SU-DHL-6 (cell line): ENCODE results near the gene SHMT2.

ENCODE experiments used
- H2AFZ ChIP-seq: fragments of 200-600 bp; sonication (generic); 2 replicates; pipeline ENCODE4 v1.6.1; 2014; ENCODE audit warnings: low read depth, mild to moderate bottlenecking, moderate library complexity, mixed read lengths, antibody characterized with exemption, low read length; ENCODE audit not compliant: severe bottlenecking
- H3F3A ChIP-seq: fragments of 200-600 bp; shearing (Covaris generic); 2 replicates; pipeline ENCODE4 v1.6.0; 2016; ENCODE audit warnings: antibody characterized with exemption, mild to moderate bottlenecking; ENCODE audit not compliant: insufficient read depth
- H3K27ac ChIP-seq: fragments of 200-600 bp; sonication (generic); 2 replicates; pipeline ENCODE4 v1.5.1; 2016; ENCODE audit warnings: low read depth, mild to moderate bottlenecking, low read length, moderate library complexity, mixed read lengths
- H3K27me3 ChIP-seq: fragments of 200-600 bp; sonication (generic), shearing (Covaris generic); 2 replicates; pipeline ENCODE4 v1.6.0; 2014; ENCODE audit warnings: mild to moderate bottlenecking, low read length
- H3K36me3 ChIP-seq: fragments of 200-600 bp; sonication (generic); 2 replicates; pipeline ENCODE4 v1.6.1; 2014; ENCODE audit warnings: mild to moderate bottlenecking, low read length, mixed read lengths
- H3K4me2 ChIP-seq: fragments of 300-600, 200-600 bp; shearing (Covaris generic), sonication (generic); 2 replicates; pipeline ENCODE4 v1.6.0; 2014; ENCODE audit warnings: low read length, low read depth, mild to moderate bottlenecking; ENCODE audit not compliant: poor library complexity, severe bottlenecking
- H3K4me3 ChIP-seq: fragments of 200-600 bp; sonication (generic); 2 replicates; pipeline ENCODE4 v1.5.1; 2014; ENCODE audit warnings: antibody characterized with exemption, low read length, mild to moderate bottlenecking, mixed read lengths; ENCODE audit not compliant: insufficient read depth, poor library complexity, severe bottlenecking
- H3K79me2 ChIP-seq: fragments of 200-600 bp; sonication (generic); 2 replicates; pipeline ENCODE4 v1.6.1; 2014; ENCODE audit warnings: mild to moderate bottlenecking, low read length, moderate library complexity; ENCODE audit not compliant: insufficient read depth
- H3K9ac ChIP-seq: fragments of 200-600 bp; sonication (generic); 2 replicates; pipeline ENCODE4 v1.7.0; 2014; ENCODE audit warnings: mild to moderate bottlenecking, low read length
- H3K9me2 ChIP-seq: fragments of 200-600 bp; sonication (generic); replicated peaks from 2 replicates; pipeline ENCODE4 v1.6.1; 2014; ENCODE audit warnings: low read length; ENCODE audit not compliant: insufficient read depth
- H3K9me3 ChIP-seq: fragments of 200-600 bp; sonication (generic); 2 replicates; pipeline ENCODE4 v1.6.1; 2014; ENCODE audit warnings: low read length, mixed read lengths; ENCODE audit not compliant: insufficient read depth
- H4K20me1 ChIP-seq: fragments of 200-600 bp; sonication (generic); 2 replicates; pipeline ENCODE4 v1.6.1; 2014; ENCODE audit warnings: low read depth, mild to moderate bottlenecking, antibody characterized with exemption, low read length, moderate library complexity, mixed read lengths
- EZH2phosphoT487 ChIP-seq: fragments of 200-600 bp; sonication (generic), shearing (Covaris generic); conservative IDR thresholded peaks from 2 replicates; pipeline ENCODE4 v1.6.1; 2018; ENCODE audit warnings: mild to moderate bottlenecking, antibody characterized with exemption, low read length, moderate library complexity, mixed read lengths
- TF ChIP-seq, protein P1 (sequence below): fragments of 200-600 bp; sonication (generic); IDR thresholded peaks from one replicate; pipeline ENCODE4 v1.5.1; 2017; ENCODE audit warnings: antibody characterized with exemption, mild to moderate bottlenecking, low read length, moderate library complexity; ENCODE audit not compliant: insufficient read depth, poor library complexity, severe bottlenecking

Gene SHMT2

GRCh38 chr12:57185906-57186508, 43.5 kb upstream of the SHMT2 start:
- Histone ChIP-seq H3K4me2 (no peak overlapping the region), H3K9me2 (no peaks in the 10 kb centered on the region), H3K27me3 (no peaks in the 10 kb centered on the region), H3K4me3 (no peak overlapping the region), H3K9ac (no peak overlapping the region), H4K20me1 (no peaks in the 10 kb centered on the region), H2AFZ (no peak overlapping the region), H3K79me2 (no peaks in the 10 kb centered on the region), H3F3A (no peaks in the 10 kb centered on the region), H3K36me3 (no peaks in the 10 kb centered on the region), H3K27ac (no peak overlapping the region), H3K9me3 (no peaks in the 10 kb centered on the region)
- TF ChIP-seq, protein P1, sequence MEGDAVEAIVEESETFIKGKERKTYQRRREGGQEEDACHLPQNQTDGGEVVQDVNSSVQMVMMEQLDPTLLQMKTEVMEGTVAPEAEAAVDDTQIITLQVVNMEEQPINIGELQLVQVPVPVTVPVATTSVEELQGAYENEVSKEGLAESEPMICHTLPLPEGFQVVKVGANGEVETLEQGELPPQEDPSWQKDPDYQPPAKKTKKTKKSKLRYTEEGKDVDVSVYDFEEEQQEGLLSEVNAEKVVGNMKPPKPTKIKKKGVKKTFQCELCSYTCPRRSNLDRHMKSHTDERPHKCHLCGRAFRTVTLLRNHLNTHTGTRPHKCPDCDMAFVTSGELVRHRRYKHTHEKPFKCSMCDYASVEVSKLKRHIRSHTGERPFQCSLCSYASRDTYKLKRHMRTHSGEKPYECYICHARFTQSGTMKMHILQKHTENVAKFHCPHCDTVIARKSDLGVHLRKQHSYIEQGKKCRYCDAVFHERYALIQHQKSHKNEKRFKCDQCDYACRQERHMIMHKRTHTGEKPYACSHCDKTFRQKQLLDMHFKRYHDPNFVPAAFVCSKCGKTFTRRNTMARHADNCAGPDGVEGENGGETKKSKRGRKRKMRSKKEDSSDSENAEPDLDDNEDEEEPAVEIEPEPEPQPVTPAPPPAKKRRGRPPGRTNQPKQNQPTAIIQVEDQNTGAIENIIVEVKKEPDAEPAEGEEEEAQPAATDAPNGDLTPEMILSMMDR, result no peak
- no peak for TF ChIP-seq EZH2phosphoT487

DNA sequence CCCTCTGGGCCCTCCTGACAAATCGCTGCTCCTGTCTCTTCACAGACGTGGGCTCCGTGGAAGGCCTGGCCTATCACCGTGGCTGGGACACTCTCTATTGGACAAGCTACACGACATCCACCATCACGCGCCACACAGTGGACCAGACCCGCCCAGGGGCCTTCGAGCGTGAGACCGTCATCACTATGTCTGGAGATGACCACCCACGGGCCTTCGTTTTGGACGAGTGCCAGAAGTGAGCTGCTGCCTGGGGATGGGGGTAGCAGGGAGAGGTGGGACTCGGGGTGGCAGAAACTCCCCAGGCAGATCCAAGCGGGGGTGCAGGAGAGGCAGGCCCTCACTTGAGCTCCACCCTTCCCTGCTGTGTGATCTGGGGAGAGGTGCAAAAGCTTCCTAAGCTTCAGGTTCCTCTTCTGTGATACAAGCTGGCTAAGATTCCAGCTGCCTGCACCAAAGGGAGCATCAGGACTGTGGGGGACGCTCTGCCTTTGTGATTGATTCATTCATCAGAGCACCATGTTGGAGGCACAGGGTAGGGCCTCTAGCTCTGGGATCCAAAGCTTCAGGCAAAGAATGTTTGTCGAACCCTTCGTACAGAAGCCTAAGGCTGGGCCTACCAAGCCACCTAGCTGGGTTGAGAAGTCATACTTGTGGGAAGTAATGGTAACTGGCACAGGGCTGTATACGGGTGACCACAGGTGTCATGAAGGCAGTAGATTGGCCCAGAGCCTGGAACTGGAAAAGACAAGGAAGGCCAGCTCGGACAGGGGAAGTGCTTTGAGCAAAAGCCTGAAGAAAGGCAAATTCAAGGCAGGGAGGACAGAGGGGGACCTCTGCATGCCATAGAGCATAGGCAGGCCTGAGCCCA, 42.1 kb upstream of the SHMT2 start:
- H3K36me3 ChIP-seq, result no peaks in the 10 kb centered on the region
- no peak overlapping the region for H2AFZ ChIP-seq

GRCh38 chr12:57188090-57188425, 41.5 kb upstream of the SHMT2 start:
- H3K27me3 ChIP-seq, result no peaks in the 10 kb centered on the region
- H3K9me2 ChIP-seq, result no peaks in the 10 kb centered on the region
- no peaks in the 10 kb centered on the region for H4K20me1 ChIP-seq
- no peaks in the 10 kb centered on the region for H3K79me2 ChIP-seq
- H3K4me2 ChIP-seq, result no peak overlapping the region
- no peak overlapping the region for H3K27ac ChIP-seq
- no peak overlapping the region for H3K4me3 ChIP-seq
- no peak overlapping the region for H3K9ac ChIP-seq
- no peaks in the 10 kb centered on the region for H3K9me3 ChIP-seq
- no peak for TF ChIP-seq EZH2phosphoT487
- TF ChIP-seq, protein P1, result no peak
- no peak overlapping the region for H2AFZ ChIP-seq
- H3K36me3 ChIP-seq, result no peaks in the 10 kb centered on the region
- H3F3A ChIP-seq, result no peaks in the 10 kb centered on the region

More for the DNA sequence above, 42.1 kb upstream of the SHMT2 start:
- Histone ChIP-seq H3K9me2 (no peaks in the 10 kb centered on the region), H3K9ac (no peak overlapping the region), H3F3A (no peaks in the 10 kb centered on the region), H4K20me1 (no peaks in the 10 kb centered on the region), H3K4me2 (no peak overlapping the region), H3K4me3 (no peak overlapping the region), H3K79me2 (no peaks in the 10 kb centered on the region), H3K9me3 (no peaks in the 10 kb centered on the region), H3K27me3 (no peaks in the 10 kb centered on the region), H3K27ac (no peak overlapping the region)
- TF ChIP-seq EZH2phosphoT487, result no peak

DNA sequence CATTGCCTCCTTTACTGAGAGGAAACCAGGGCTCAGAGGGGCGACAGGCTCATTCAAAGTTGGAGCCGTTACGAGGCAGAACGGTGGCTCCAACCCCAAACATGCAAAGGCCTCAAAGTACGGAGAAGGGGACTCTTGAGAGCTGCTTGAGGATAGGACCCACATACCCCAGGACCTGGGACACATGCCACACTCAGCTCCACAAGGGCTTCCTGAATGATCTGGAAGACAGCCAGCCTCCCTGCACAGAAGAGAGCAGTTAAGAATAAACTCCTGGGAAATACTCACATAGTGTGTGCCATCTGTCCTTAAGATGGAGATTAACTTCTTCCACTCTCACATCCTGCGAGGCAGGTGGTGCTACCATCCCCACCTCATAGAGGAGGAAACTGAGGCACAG, 39.5 kb upstream of the SHMT2 start:
- Histone ChIP-seq H3K4me2 (no peak overlapping the region), H3K79me2 (no peaks in the 10 kb centered on the region), H3K27me3 (no peaks in the 10 kb centered on the region; the same call in 1 of the 2 replicates), H3F3A (no peaks in the 10 kb centered on the region), H3K9me3 (no peaks in the 10 kb centered on the region), H3K36me3 (no peaks in the 10 kb centered on the region), H3K4me3 (no peak overlapping the region), H2AFZ (no peak overlapping the region), H4K20me1 (no peaks in the 10 kb centered on the region), H3K9me2 (no peaks in the 10 kb centered on the region), H3K9ac (no peak overlapping the region), H3K27ac (no peak overlapping the region)
- no peak for TF ChIP-seq EZH2phosphoT487
- TF ChIP-seq, protein P1, result no peak
